ENCODE results near the gene PTRHD1. TPM values are rescaled to one million over a fixed set of nuclear protein-coding genes. Genes with fewer than 3 reads are reported as not detected.

The PTRHD1 gene
- total and polyA plus RNA-seq, 10 of the 15 experiments (the other 5 are each of a cell fraction or from before 2014, with no cell fraction given): 15.9 to 64.2 (median 45.0) TPM

DNA sequence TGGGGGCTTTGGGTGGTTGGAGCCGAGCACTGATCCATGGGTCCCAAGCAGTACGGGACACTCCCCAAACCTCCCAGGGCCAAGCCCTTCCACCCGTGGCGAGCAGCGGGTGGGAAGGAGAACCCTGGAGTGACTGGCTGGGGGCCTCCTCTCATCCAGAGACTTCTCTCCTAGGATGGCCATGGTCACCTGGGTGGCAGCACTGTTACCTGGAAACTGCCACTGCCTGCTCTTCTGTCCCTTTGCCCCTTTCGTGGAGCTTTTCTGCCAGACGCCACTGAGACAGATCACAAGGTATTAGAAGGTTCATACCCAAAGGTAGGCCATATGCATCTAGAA lies 27.0 kb upstream of the PTRHD1 start (continued):
- TF ChIP-seq CBFB (IDR thresholded peaks at IDR 0.05; ENCODE audit: low read depth) (no peak), STAT1 (conservative IDR thresholded peaks at IDR 0.05) (no peak), MEF2B (IDR thresholded peaks at IDR 0.05; ENCODE audit: partially characterized antibody, poor library complexity, severe bottlenecking) (no peak), GABPA (IDR thresholded peaks at IDR 0.05; ENCODE audit: low read depth) (no peak), SIN3A (IDR thresholded peaks at IDR 0.05; ENCODE audit: low read depth, low read length) (no peak), BRCA1 (IDR thresholded peaks at IDR 0.05; ENCODE audit: low read depth, low read length) (no peak), CHD1 (IDR thresholded peaks at IDR 0.05; ENCODE audit: low read depth, low read length) (no peak), FOS (IDR thresholded peaks at IDR 0.05; ENCODE audit: borderline replicate concordance, extremely low read depth, insufficient read length) (no peak), CBX3 (IDR thresholded peaks at IDR 0.05; ENCODE audit: borderline replicate concordance, low read depth) (no peak)
- TF ChIP-seq, protein P1, sequence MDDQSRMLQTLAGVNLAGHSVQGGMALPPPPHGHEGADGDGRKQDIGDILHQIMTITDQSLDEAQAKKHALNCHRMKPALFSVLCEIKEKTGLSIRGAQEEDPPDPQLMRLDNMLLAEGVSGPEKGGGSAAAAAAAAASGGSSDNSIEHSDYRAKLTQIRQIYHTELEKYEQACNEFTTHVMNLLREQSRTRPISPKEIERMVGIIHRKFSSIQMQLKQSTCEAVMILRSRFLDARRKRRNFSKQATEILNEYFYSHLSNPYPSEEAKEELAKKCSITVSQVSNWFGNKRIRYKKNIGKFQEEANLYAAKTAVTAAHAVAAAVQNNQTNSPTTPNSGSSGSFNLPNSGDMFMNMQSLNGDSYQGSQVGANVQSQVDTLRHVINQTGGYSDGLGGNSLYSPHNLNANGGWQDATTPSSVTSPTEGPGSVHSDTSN (IDR thresholded peaks at IDR 0.05; ENCODE audit: insufficient replicate concordance, low read depth, low read length): no peak

GRCh38 chr2:24819442-24820174 lies 26.4 kb upstream of the PTRHD1 start:
- 86% methylated on average over 20 of the region's 21 CpGs for WGBS (ENCODE audit: insufficient coverage, insufficient replicate concordance, low lambda C conversion rate, missing lambda C conversion rate)
- peaks cover 39 to 45% of the 10 kb centered on the region in 2 experiments for H3K36me3 ChIP-seq (ENCODE audit: control insufficient read depth in 2 of 2, insufficient read depth in 2 of 2, low read length in 1 of 2)
- FAIRE-seq: no peak
- no peak for ATAC-seq
- TSS peak; percentile 60 for BruUV-seq (replicated peaks)
- ChIA-PET CTCF (interaction anchor here (1.4 to 2.7 kb wide), 3 partner anchors 8 to 410 kb away, joined by 4 to 17 read pairs (median 5); no protein-coding TSS in a partner anchor), POLR2A (no interaction called here), RAD21 (ENCODE audit: unreplicated experiment) (interaction anchor here (1.0 to 1.2 kb wide), 2 partner anchors 66 to 409 kb away, joined by 3 to 4 read pairs; no protein-coding TSS in a partner anchor), SMC1A (ENCODE audit: uncharacterized antibody, unreplicated experiment) (interaction anchor here (1.3 to 1.4 kb wide), 2 partner anchors 407 to 409 kb away, joined by 4 read pairs; no protein-coding TSS in a partner anchor)
- peak; percentile 20; the same call in 1 of the 2 replicates for TF ChIP-seq POLR2A (IDR thresholded peaks at IDR 0.05; ENCODE audit: low read depth, low read length)
- no peak for TF ChIP-seq BRCA1 (IDR thresholded peaks at IDR 0.05; ENCODE audit: low read depth, low read length)
- TF ChIP-seq, protein P2, sequence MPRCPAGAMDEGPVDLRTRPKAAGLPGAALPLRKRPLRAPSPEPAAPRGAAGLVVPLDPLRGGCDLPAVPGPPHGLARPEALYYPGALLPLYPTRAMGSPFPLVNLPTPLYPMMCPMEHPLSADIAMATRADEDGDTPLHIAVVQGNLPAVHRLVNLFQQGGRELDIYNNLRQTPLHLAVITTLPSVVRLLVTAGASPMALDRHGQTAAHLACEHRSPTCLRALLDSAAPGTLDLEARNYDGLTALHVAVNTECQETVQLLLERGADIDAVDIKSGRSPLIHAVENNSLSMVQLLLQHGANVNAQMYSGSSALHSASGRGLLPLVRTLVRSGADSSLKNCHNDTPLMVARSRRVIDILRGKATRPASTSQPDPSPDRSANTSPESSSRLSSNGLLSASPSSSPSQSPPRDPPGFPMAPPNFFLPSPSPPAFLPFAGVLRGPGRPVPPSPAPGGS (IDR thresholded peaks at IDR 0.05; ENCODE audit: borderline replicate concordance, insufficient read depth, low read depth, low read length, poor library complexity, severe bottlenecking): peak; percentile 1
- no peak overlapping the region for H2AFZ ChIP-seq (ENCODE audit: control insufficient read depth, low read depth, low read length)
- no peaks in the 10 kb centered on the region for H3K27me3 ChIP-seq (replicated peaks in 1 of 2; ENCODE audit: control insufficient read depth in 2 of 2, insufficient read depth in 2 of 2, low read length in 1 of 2)
- H3K4me3 ChIP-seq: no peak overlapping the region
- in situ Hi-C loops (cut with MboI) (no loop called here), intact Hi-C loops (cut with micrococcal nuclease; ENCODE audit: unreplicated experiment) (loop anchor here (10.0 kb wide), 1 partner anchor 315 kb away; no protein-coding TSS in a partner anchor)
- DNase-seq (ENCODE audit: low read depth, low spot score): no peak
- no peaks in the 10 kb centered on the region for H4K20me1 ChIP-seq (ENCODE audit: control insufficient read depth, insufficient read depth)
- no peaks in the 10 kb centered on the region for H3K9me3 ChIP-seq (replicated peaks; ENCODE audit: control insufficient read depth, insufficient read depth, low read length)
- H3K79me2 ChIP-seq (ENCODE audit: control insufficient read depth, insufficient read depth, low read length): no peaks in the 10 kb centered on the region
- no peak overlapping the region for H3K27ac ChIP-seq (ENCODE audit: control insufficient read depth, insufficient read depth)
- no peak overlapping the region for H3K4me2 ChIP-seq (ENCODE audit: control insufficient read depth, insufficient read depth)
- H3K4me1 ChIP-seq (ENCODE audit: control insufficient read depth, insufficient read depth, low read length): no peaks in the 10 kb centered on the region
- H3K9ac ChIP-seq (ENCODE audit: control insufficient read depth, insufficient read depth, low read length): no peak overlapping the region
